ENCODE measurements around the gene BLOC1S5. TPM values are rescaled to one million over a fixed set of nuclear protein-coding genes. Genes with fewer than 3 reads are reported as not detected.

BLOC1S5 gene
- total and polyA plus RNA-seq, 2 of the 13 experiments (the other 11 are each of a cell fraction or from before 2014, with no cell fraction given) = 10.5 to 41.5 TPM

DNA sequence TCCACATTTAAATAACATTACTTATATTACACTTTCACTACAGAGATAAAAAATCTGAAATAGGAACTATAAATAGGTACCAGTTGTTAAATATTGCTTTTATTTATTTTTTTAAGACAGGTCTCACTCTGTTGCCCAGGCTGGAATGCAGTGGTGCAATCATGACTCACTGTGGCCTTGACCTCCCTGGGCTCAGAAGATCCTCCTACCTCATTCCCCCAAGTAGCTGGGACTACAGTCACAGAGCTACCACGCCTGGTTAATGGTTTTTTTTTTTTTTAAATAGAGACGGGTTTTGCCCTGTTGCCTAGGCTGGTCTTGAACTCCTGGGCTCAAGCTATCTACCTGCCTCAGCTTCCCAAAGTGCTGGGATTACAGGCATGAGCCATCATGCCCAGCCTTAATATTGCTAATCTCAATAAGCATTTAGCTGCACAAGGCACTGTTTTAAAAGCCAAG, 20.9 kb upstream of the BLOC1S5 start (continued):
- TF ChIP-seq, protein P1, sequence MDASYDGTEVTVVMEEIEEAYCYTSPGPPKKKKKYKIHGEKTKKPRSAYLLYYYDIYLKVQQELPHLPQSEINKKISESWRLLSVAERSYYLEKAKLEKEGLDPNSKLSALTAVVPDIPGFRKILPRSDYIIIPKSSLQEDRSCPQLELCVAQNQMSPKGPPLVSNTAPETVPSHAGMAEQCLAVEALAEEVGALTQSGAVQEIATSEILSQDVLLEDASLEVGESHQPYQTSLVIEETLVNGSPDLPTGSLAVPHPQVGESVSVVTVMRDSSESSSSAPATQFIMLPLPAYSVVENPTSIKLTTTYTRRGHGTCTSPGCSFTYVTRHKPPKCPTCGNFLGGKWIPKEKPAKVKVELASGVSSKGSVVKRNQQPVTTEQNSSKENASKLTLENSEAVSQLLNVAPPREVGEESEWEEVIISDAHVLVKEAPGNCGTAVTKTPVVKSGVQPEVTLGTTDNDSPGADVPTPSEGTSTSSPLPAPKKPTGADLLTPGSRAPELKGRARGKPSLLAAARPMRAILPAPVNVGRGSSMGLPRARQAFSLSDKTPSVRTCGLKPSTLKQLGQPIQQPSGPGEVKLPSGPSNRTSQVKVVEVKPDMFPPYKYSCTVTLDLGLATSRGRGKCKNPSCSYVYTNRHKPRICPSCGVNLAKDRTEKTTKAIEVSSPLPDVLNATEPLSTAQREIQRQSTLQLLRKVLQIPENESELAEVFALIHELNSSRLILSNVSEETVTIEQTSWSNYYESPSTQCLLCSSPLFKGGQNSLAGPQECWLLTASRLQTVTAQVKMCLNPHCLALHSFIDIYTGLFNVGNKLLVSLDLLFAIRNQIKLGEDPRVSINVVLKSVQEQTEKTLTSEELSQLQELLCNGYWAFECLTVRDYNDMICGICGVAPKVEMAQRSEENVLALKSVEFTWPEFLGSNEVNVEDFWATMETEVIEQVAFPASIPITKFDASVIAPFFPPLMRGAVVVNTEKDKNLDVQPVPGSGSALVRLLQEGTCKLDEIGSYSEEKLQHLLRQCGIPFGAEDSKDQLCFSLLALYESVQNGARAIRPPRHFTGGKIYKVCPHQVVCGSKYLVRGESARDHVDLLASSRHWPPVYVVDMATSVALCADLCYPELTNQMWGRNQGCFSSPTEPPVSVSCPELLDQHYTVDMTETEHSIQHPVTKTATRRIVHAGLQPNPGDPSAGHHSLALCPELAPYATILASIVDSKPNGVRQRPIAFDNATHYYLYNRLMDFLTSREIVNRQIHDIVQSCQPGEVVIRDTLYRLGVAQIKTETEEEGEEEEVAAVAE (CRISPR knock-in tag; IDR thresholded peaks at IDR 0.05; ENCODE audit: borderline replicate concordance) = peak; percentile 94
- TF ChIP-seq ZNF670 (CRISPR knock-in tag; IDR thresholded peaks at IDR 0.05; ENCODE audit: borderline replicate concordance) = no peak
- TF ChIP-seq ZSCAN20 (CRISPR knock-in tag; IDR thresholded peaks at IDR 0.05; ENCODE audit: borderline replicate concordance) = no peak
- TF ChIP-seq ZNF326 (CRISPR knock-in tag; IDR thresholded peaks at IDR 0.05; ENCODE audit: borderline replicate concordance) = no peak
- 0 out of 2 replicates have a peak, but pooled peaks have one; percentile 67 for TF ChIP-seq ZFP1 (CRISPR knock-in tag; IDR thresholded peaks at IDR 0.05)
- TF ChIP-seq MYC (CRISPR knock-in tag; IDR thresholded peaks at IDR 0.05; ENCODE audit: borderline replicate concordance) = peak; percentile 43; the same call in 1 of the 2 replicates
- TF ChIP-seq, protein P2, sequence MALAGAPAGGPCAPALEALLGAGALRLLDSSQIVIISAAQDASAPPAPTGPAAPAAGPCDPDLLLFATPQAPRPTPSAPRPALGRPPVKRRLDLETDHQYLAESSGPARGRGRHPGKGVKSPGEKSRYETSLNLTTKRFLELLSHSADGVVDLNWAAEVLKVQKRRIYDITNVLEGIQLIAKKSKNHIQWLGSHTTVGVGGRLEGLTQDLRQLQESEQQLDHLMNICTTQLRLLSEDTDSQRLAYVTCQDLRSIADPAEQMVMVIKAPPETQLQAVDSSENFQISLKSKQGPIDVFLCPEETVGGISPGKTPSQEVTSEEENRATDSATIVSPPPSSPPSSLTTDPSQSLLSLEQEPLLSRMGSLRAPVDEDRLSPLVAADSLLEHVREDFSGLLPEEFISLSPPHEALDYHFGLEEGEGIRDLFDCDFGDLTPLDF (CRISPR knock-in tag; IDR thresholded peaks at IDR 0.05) = no peak
- TF ChIP-seq MTF2 (CRISPR knock-in tag; IDR thresholded peaks at IDR 0.05; ENCODE audit: borderline replicate concordance) = no peak
- TF ChIP-seq ZNF33A (CRISPR knock-in tag; IDR thresholded peaks at IDR 0.05; ENCODE audit: borderline replicate concordance) = no peak
- TF ChIP-seq ZNF564 (CRISPR knock-in tag; IDR thresholded peaks at IDR 0.05) = no peak
- TF ChIP-seq ZNF33B (CRISPR knock-in tag; IDR thresholded peaks at IDR 0.05) = no peak
- TF ChIP-seq BHLHE40 (IDR thresholded peaks at IDR 0.05; ENCODE audit: low read length) = no peak
- no peak for TF ChIP-seq NCOA5 (CRISPR knock-in tag; IDR thresholded peaks at IDR 0.05)
- TF ChIP-seq ZNF577 (CRISPR knock-in tag; IDR thresholded peaks at IDR 0.05; ENCODE audit: borderline replicate concordance, low read depth) = no peak
- TF ChIP-seq, protein P3, sequence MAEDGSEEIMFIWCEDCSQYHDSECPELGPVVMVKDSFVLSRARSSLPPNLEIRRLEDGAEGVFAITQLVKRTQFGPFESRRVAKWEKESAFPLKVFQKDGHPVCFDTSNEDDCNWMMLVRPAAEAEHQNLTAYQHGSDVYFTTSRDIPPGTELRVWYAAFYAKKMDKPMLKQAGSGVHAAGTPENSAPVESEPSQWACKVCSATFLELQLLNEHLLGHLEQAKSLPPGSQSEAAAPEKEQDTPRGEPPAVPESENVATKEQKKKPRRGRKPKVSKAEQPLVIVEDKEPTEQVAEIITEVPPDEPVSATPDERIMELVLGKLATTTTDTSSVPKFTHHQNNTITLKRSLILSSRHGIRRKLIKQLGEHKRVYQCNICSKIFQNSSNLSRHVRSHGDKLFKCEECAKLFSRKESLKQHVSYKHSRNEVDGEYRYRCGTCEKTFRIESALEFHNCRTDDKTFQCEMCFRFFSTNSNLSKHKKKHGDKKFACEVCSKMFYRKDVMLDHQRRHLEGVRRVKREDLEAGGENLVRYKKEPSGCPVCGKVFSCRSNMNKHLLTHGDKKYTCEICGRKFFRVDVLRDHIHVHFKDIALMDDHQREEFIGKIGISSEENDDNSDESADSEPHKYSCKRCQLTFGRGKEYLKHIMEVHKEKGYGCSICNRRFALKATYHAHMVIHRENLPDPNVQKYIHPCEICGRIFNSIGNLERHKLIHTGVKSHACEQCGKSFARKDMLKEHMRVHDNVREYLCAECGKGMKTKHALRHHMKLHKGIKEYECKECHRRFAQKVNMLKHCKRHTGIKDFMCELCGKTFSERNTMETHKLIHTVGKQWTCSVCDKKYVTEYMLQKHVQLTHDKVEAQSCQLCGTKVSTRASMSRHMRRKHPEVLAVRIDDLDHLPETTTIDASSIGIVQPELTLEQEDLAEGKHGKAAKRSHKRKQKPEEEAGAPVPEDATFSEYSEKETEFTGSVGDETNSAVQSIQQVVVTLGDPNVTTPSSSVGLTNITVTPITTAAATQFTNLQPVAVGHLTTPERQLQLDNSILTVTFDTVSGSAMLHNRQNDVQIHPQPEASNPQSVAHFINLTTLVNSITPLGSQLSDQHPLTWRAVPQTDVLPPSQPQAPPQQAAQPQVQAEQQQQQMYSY (CRISPR knock-in tag; IDR thresholded peaks at IDR 0.05) = no peak
- no peak for TF ChIP-seq NR3C1 (CRISPR knock-in tag; IDR thresholded peaks at IDR 0.05)
- TF ChIP-seq, protein P4, sequence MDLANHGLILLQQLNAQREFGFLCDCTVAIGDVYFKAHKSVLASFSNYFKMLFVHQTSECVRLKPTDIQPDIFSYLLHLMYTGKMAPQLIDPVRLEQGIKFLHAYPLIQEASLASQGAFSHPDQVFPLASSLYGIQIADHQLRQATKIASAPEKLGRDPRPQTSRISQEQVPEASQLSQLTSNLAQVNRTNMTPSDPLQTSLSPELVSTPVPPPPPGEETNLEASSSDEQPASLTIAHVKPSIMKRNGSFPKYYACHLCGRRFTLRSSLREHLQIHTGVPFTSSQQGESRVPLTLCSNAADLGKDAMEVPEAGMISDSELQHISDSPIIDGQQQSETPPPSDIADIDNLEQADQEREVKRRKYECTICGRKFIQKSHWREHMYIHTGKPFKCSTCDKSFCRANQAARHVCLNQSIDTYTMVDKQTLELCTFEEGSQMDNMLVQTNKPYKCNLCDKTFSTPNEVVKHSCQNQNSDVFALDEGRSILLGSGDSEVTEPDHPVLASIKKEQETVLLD (CRISPR knock-in tag; IDR thresholded peaks at IDR 0.05; ENCODE audit: low read depth) = no peak
- peak; percentile 77; the same call in 1 of the 2 replicates for TF ChIP-seq KMT2A (CRISPR knock-in tag; IDR thresholded peaks at IDR 0.05)
- TF ChIP-seq, protein P5, sequence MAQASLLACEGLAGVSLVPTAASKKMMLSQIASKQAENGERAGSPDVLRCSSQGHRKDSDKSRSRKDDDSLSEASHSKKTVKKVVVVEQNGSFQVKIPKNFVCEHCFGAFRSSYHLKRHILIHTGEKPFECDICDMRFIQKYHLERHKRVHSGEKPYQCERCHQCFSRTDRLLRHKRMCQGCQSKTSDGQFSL (CRISPR knock-in tag; IDR thresholded peaks at IDR 0.05) = no peak
- peak; percentile 84; the same call in 1 of the 2 replicates for TF ChIP-seq KDM4B (CRISPR knock-in tag; IDR thresholded peaks at IDR 0.05)
